Naive B cell (primary cell): ENCODE results near the gene ATG101. TPM values are rescaled to one million over a fixed set of nuclear protein-coding genes. Genes with fewer than 3 reads are reported as not detected.

Source experiments
- ATAC-seq, 2 donors: fragments of 150-1000 bp; cut with Tn5 transposase; 2 replicates each; pipeline ENCODE4 v1.10.0; 2021; ENCODE audit warnings: low read depth in 2 of 2, mild to moderate bottlenecking in 2 of 2, moderate library complexity in 2 of 2
- DNase-seq: peaks from one replicate; pipeline ENCODE4 v3.0.0; 2022
- H3K27ac Mint-ChIP-seq, 6 donors: one replicate each; pipeline ENCODE4 v1.8.0; 2020 to 2022; ENCODE audit warnings: mild to moderate bottlenecking in 6 of 6, mixed read lengths in 6 of 6, moderate library complexity in 5 of 6, inconsistent platforms in 2 of 6
- H3K27me3 Mint-ChIP-seq, 3 donors: one replicate each; pipeline ENCODE4 v1.8.0; 2021 to 2022; ENCODE audit warnings: mixed read lengths in 3 of 3, mild to moderate bottlenecking in 1 of 3
- H3K36me3 Mint-ChIP-seq, 2 donors: one replicate each; pipeline ENCODE4 v1.8.0; 2020 to 2022; ENCODE audit warnings: mixed read lengths in 2 of 2, inconsistent platforms in 1 of 2, mild to moderate bottlenecking in 1 of 2
- H3K4me1 Mint-ChIP-seq, 3 donors: one replicate each; pipeline ENCODE4 v1.8.0; 2020 to 2022; ENCODE audit warnings: mixed read lengths in 3 of 3, inconsistent platforms in 1 of 3, mild to moderate bottlenecking in 1 of 3, moderate library complexity in 1 of 3
- H3K4me3 Mint-ChIP-seq, 8 donors: one replicate each; pipeline ENCODE4 v1.8.0; 2020 to 2022; ENCODE audit warnings: mild to moderate bottlenecking in 8 of 8, mixed read lengths in 8 of 8, moderate library complexity in 8 of 8, inconsistent platforms in 2 of 8
- H3K9me3 Mint-ChIP-seq, 7 donors: one replicate each; pipeline ENCODE4 v1.8.0; 2020 to 2022; ENCODE audit warnings: mixed read lengths in 7 of 7, mild to moderate bottlenecking in 5 of 7, inconsistent platforms in 2 of 7, moderate library complexity in 1 of 7
- polyA plus RNA-seq, 6 donors: library from polyadenylated mRNA; unstranded; fragments of 300-500 nt; fragmentation: Illumina TruSeq; gene quantifications; one replicate each; pipeline ENCODE4 v1.2.3, GENCODE V29; 2021; ENCODE audit warnings: low read depth in 6 of 6

ATG101 gene
- polyA plus RNA-seq, 6 donors from 2014 or later: 20.1 to 35.5 (median 24.4) TPM

- Mint-ChIP-seq H3K36me3 (no peaks in the 10 kb centered on the region), H3K27ac (peak overlapping the region; percentile 93 to 100 (median 98)), H3K4me1 (peaks cover 21 to 49% (median 40%) of the 10 kb centered on the region in 3 donors), H3K27me3 (no peaks in the 10 kb centered on the region), H3K9me3 (no peaks in the 10 kb centered on the region), H3K4me3 (peak overlapping the region; percentile 75 to 90 (median 87))
- DNase-seq (peak; percentile 44), ATAC-seq (no peak)
These were observed 36.2 kb upstream of the ATG101 start for GRCh38 chr12:52033446-52034140.

GRCh38 chr12:52035190-52035589, 34.6 kb upstream of the ATG101 start:
- no peaks in the 10 kb centered on the region for H3K36me3 Mint-ChIP-seq
- H3K27ac Mint-ChIP-seq: peak overlapping the region in 5 of 6 donors; percentile 93 to 100 (median 99)
- no peaks in the 10 kb centered on the region for H3K27me3 Mint-ChIP-seq
- DNase-seq: no peak
- peak overlapping the region in 6 of 8 donors; percentile 32 to 75 (median 60) for H3K4me3 Mint-ChIP-seq
- no peak for ATAC-seq
- H3K9me3 Mint-ChIP-seq: no peaks in the 10 kb centered on the region
- H3K4me1 Mint-ChIP-seq: peaks cover 30 to 55% (median 43%) of the 10 kb centered on the region in 3 donors

- H3K4me3 Mint-ChIP-seq: peak overlapping the region; percentile 66 to 87 (median 78)
- peaks cover 36 to 58% (median 50%) of the 10 kb centered on the region in 3 donors for H3K4me1 Mint-ChIP-seq
- peak overlapping the region; percentile 93 to 98 (median 96) for H3K27ac Mint-ChIP-seq
- no peaks in the 10 kb centered on the region for H3K27me3 Mint-ChIP-seq
- ATAC-seq: no peak
- no peaks in the 10 kb centered on the region for H3K36me3 Mint-ChIP-seq
- DNase-seq: no peak
- H3K9me3 Mint-ChIP-seq: no peaks in the 10 kb centered on the region
These were observed 33.9 kb upstream of the ATG101 start for GRCh38 chr12:52035926-52036325.

GRCh38 chr12:52036587-52037171, 33.1 kb upstream of the ATG101 start:
- Mint-ChIP-seq H3K4me1 (peaks cover 39 to 64% (median 54%) of the 10 kb centered on the region in 3 donors), H3K9me3 (no peaks in the 10 kb centered on the region), H3K27me3 (no peaks in the 10 kb centered on the region), H3K36me3 (no peaks in the 10 kb centered on the region), H3K4me3 (peak overlapping the region; percentile 66 to 87 (median 78)), H3K27ac (peak overlapping the region; percentile 93 to 97 (median 94))
- ATAC-seq: peak; percentile 55 to 63
- DNase-seq: peak; percentile 95

GRCh38 chr12:52037248-52037861, 32.4 kb upstream of the ATG101 start:
- Mint-ChIP-seq H3K4me3 (peak overlapping the region; percentile 69 to 90 (median 85)), H3K9me3 (no peaks in the 10 kb centered on the region), H3K4me1 (peaks cover 43 to 66% (median 58%) of the 10 kb centered on the region in 3 donors), H3K27me3 (no peaks in the 10 kb centered on the region), H3K36me3 (no peaks in the 10 kb centered on the region), H3K27ac (peak overlapping the region; percentile 71 to 95 (median 86))
- ATAC-seq (peak; percentile 3 to 9), DNase-seq (no peak)

GRCh38 chr12:52038447-52038846, 31.3 kb upstream of the ATG101 start:
- Mint-ChIP-seq H3K27ac (peak overlapping the region; percentile 90 to 96 (median 94)), H3K4me3 (peak overlapping the region; percentile 69 to 90 (median 82)), H3K4me1 (peaks cover 39 to 65% (median 60%) of the 10 kb centered on the region in 3 donors), H3K36me3 (no peaks in the 10 kb centered on the region), H3K27me3 (no peaks in the 10 kb centered on the region), H3K9me3 (no peaks in the 10 kb centered on the region)
- ATAC-seq (no peak), DNase-seq (no peak)

GRCh38 chr12:52041035-52041434, 28.7 kb upstream of the ATG101 start:
- ATAC-seq (no peak), DNase-seq (no peak)
- Mint-ChIP-seq H3K36me3 (no peaks in the 10 kb centered on the region), H3K9me3 (no peaks in the 10 kb centered on the region), H3K27ac (peak overlapping the region in 5 of 6 donors; percentile 36 to 93 (median 88)), H3K4me1 (peaks cover 38 to 62% (median 59%) of the 10 kb centered on the region in 3 donors), H3K4me3 (peak overlapping the region in 2 of 8 donors; percentile 22 to 80), H3K27me3 (no peaks in the 10 kb centered on the region)

DNA sequence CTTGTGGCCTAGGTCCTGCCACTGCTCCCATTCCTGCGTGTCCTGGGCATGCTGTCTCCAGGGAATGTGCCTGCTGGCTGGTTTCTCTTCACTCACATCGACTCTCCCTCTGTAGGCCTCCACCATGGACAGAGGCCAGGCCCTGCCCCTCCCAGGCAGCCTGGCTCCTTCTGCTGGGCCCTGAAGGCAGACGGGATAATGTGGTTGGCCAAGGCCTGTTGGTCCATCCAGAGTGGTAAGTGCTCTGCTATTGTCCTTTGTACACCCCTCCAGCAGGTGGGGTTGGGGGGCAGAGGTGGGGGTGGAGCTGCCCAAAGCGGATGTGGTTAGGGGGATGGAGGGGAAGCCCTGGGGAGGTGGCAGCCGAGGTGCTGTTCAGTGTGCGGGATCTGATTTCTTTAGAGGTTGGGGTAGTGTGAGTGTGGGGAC, 28.1 kb upstream of the ATG101 start:
- Mint-ChIP-seq H3K4me3 (peak overlapping the region; percentile 80 to 96 (median 90)), H3K4me1 (peaks cover 38 to 59% (median 56%) of the 10 kb centered on the region in 3 donors), H3K9me3 (no peaks in the 10 kb centered on the region), H3K27ac (peak overlapping the region; percentile 93 to 99 (median 98)), H3K36me3 (no peaks in the 10 kb centered on the region), H3K27me3 (no peaks in the 10 kb centered on the region)
- ATAC-seq: peak; percentile 75 to 77
- DNase-seq: peak; percentile 80

DNA sequence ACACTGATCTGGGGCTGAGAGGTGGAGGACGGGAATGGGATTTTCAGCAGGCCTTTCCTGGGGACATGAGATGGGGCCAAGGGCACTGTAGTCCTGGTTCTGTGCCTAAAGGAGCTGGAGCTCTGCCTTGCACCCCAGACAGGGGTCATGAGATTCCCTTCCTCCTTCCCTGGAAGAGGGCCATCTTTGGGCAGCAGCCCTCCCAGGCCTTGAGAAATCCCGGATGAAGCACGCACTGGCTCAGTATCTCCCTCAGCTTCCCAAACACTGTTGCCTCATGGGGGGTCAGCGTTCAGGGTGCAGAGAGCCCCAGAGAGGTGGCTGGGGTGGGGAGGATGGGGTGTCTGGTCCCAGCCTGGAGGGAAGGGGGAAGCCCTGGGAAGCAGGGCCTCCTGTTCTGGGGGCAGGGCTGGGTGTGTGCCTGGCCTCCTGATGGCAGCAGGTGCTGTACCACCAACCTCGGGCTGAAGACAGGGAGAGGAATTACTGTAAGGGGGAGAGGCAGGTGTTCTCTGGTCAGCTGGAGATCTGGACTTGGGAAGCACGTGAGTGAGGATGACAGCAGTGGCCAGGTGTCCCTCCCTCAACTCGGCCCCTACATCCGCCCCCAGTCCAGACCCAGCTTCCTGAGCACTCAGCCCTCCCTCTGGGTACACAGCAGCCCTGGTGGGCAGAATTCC, 26.9 kb upstream of the ATG101 start:
- peaks cover 36 to 60% (median 55%) of the 10 kb centered on the region in 3 donors for H3K4me1 Mint-ChIP-seq
- DNase-seq: no peak
- H3K27ac Mint-ChIP-seq: peak overlapping the region; percentile 93 to 99 (median 98)
- no peaks in the 10 kb centered on the region for H3K36me3 Mint-ChIP-seq
- no peaks in the 10 kb centered on the region for H3K27me3 Mint-ChIP-seq
- ATAC-seq: no peak
- no peaks in the 10 kb centered on the region for H3K9me3 Mint-ChIP-seq
- peak overlapping the region; percentile 65 to 96 (median 86) for H3K4me3 Mint-ChIP-seq

DNA sequence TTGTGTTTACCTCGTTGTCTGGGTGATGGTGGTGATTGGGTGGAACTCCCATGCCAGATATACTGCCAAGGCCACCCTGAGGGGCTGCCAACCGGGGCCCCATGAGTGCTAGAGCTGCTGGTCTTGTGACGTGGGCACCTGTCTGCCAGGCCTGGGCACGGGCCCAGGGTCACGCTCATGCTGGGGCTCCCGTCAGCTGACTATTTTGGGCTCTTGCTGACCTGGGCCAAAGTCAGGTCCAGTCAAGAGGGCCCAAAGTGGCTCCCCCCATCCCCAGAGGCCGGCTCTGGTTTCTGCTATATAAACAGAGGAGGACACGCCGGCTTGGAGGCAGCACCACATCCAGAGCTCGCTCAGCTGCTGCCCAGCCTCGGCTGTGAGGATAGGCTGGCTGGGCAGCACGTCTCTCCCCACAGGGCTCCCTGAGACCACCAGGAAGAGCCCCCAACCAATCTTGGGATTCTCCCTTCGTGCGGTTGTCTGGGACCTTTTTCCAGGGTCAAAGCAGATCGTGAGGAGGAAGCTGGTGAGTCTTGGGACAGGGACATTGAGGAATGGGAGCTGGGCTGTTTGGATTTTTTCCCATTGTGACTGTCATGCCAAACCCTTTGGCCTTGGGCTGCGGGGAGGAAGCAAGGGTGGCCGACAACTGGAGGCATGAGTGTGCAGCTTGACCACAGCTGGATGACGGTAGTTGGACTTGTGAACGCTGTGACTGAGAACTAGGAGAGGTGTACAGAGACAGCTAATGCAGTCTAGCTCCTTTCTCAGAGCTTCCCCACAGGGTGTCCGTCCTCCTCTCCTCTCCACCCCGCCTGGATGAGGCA, 26.2 kb upstream of the ATG101 start:
- Mint-ChIP-seq H3K9me3 (no peaks in the 10 kb centered on the region), H3K36me3 (no peaks in the 10 kb centered on the region), H3K4me1 (peaks cover 36 to 59% (median 51%) of the 10 kb centered on the region in 3 donors), H3K4me3 (peak overlapping the region in 6 of 8 donors; percentile 23 to 96 (median 64)), H3K27ac (peak overlapping the region in 4 of 6 donors; percentile 11 to 97 (median 53)), H3K27me3 (no peaks in the 10 kb centered on the region)
- ATAC-seq: no peak
- DNase-seq: no peak

DNA sequence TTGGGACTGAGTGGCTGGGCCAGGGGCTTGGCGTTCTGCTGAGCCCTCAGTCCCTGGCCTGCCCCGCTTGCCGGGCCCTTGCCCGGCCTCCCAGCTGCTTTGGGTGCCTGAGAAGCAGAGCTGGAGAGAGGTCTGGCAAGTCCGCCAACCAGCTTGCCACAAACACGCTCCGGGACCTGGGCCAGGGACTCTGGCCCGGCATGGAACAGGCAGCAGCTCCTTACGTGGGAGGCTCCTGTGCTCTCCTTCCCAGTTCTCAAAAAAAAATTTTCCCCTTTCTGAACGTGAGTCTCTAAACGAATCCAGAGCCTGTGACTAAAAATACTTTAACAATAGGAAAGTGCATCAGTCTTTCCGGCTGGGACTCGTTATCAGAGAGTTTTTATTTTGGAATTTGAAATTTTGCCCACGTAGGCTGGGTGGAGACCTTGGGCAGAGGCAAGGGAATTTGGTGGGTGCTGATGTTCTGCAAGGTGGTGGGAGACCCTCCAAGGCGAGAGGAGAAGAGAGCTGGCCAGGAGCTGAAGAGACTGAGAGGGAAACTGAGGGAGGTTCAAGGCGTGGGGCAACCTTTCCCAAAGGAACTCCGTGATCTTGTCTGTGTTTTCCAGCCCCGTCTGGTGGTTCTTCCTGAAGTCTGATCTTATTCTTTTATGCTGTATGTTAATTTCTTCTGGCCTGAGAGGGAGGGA, 25.3 kb upstream of the ATG101 start:
- ATAC-seq: no peak
- H3K4me1 Mint-ChIP-seq: peaks cover 39 to 60% (median 56%) of the 10 kb centered on the region in 3 donors
- no peaks in the 10 kb centered on the region for H3K27me3 Mint-ChIP-seq
- DNase-seq: no peak
- H3K4me3 Mint-ChIP-seq: peak overlapping the region in 1 of 8 donors; percentile 24
- H3K36me3 Mint-ChIP-seq: no peaks in the 10 kb centered on the region
- peak overlapping the region in 5 of 6 donors; percentile 11 to 79 (median 15) for H3K27ac Mint-ChIP-seq
- no peaks in the 10 kb centered on the region for H3K9me3 Mint-ChIP-seq

- H3K36me3 Mint-ChIP-seq: no peaks in the 10 kb centered on the region
- H3K4me1 Mint-ChIP-seq: peaks cover 40 to 69% (median 60%) of the 10 kb centered on the region in 3 donors
These were observed 24.0 kb upstream of the ATG101 start for GRCh38 chr12:52045794-52046199.

More at GRCh38 chr12:52045794-52046199, 24.0 kb upstream of the ATG101 start:
- Mint-ChIP-seq H3K27ac (peak overlapping the region; percentile 23 to 93 (median 52)), H3K4me3 (peak overlapping the region in 2 of 8 donors; percentile 30 to 41), H3K27me3 (no peaks in the 10 kb centered on the region), H3K9me3 (no peaks in the 10 kb centered on the region)
- ATAC-seq (no peak), DNase-seq (no peak)
